ENCODE measurements around the gene COL18A1. TPM values are rescaled to one million over a fixed set of nuclear protein-coding genes. Genes with fewer than 3 reads are reported as not detected.

COL18A1 gene
- total and polyA plus RNA-seq, 4 donors, result 44.9 to 308 (median 232) TPM

DNA sequence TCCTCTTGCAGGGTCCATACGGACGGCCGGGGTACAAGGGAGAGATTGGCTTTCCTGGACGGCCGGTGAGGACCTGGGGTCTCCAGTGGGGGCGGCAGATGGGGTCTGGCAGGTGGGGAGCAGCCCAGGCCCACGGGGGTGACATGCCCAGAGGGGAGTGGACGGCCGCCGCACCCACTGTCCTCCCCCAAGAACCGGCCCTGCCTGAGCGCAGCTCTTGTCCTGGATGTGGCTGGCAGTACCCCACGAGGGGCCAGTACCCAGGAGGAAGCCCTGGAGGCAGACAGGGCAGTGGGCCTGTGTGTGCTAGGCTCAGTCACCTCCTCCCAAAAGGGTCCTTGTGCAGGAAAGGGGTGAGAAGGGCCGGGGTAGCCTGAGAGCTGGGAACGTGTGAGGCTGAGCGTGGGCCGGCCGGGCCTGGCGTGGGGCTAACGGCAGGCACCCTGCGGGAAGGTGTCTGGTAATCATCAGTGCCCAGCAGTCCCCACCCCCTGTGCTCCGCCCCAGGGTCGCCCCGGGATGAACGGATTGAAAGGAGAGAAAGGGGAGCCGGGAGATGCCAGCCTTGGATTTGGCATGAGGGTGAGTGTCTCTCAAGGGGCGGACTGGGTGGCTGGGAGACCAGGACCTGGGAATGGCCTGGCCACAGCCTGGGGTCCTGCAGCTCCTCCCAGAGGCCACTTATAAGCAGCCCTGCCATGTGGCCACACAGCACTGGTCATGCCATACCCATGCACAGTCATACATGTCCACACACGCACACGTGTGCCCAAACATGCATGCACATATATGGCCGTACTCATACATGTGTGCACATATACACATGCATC lies 90.1 kb downstream of the COL18A1 start (continued):
- TF ChIP-seq, protein P1, sequence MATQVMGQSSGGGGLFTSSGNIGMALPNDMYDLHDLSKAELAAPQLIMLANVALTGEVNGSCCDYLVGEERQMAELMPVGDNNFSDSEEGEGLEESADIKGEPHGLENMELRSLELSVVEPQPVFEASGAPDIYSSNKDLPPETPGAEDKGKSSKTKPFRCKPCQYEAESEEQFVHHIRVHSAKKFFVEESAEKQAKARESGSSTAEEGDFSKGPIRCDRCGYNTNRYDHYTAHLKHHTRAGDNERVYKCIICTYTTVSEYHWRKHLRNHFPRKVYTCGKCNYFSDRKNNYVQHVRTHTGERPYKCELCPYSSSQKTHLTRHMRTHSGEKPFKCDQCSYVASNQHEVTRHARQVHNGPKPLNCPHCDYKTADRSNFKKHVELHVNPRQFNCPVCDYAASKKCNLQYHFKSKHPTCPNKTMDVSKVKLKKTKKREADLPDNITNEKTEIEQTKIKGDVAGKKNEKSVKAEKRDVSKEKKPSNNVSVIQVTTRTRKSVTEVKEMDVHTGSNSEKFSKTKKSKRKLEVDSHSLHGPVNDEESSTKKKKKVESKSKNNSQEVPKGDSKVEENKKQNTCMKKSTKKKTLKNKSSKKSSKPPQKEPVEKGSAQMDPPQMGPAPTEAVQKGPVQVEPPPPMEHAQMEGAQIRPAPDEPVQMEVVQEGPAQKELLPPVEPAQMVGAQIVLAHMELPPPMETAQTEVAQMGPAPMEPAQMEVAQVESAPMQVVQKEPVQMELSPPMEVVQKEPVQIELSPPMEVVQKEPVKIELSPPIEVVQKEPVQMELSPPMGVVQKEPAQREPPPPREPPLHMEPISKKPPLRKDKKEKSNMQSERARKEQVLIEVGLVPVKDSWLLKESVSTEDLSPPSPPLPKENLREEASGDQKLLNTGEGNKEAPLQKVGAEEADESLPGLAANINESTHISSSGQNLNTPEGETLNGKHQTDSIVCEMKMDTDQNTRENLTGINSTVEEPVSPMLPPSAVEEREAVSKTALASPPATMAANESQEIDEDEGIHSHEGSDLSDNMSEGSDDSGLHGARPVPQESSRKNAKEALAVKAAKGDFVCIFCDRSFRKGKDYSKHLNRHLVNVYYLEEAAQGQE (IDR thresholded peaks at IDR 0.05), result no peak
- TF ChIP-seq YY1 (IDR thresholded peaks at IDR 0.05) (no peak), GABPA (IDR thresholded peaks at IDR 0.05 in 1 of 2, conservative IDR thresholded peaks at IDR 0.05 in 1 of 2) (no peak)

DNA sequence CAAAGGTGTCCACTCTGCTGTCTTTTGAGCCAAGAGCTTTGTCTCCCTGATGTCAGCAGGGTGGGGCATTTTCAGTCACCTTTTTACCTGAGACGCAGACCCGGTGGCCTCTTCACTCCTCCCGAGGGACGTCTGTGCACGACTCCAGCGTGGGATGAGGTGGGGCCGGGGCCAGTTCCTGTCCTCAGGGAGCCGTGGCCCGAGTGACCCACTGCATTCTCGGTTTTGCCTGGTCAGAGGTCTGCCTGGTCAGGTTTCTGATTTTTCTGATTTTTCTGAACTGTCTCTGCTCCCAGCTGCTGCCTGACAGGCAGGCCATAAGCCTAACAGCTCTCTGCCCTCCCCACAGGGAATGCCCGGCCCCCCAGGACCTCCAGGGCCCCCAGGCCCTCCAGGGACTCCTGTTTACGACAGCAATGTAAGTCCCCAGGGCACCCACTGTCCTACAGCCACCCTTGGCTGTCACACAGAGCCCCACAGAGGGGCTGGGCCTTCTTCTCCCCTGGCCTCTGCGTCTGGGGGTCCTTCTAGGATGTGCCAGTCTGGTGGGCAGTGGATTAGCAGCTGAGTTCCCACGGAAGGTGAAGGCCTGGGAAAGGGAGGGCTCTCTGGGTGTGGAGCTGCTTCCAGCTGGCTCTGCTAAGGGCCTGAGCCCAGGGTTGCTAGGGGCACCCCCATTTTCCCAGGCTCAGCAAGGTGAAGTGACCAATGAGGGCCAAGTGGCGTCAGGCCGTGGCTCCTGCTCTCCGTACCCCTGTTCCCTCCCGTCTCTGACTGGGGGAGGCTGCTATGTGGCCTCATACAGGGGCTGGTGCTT lies 91.4 kb downstream of the COL18A1 start:
- peaks cover 23 to 72% (median 35%) of the 10 kb centered on the region in 4 donors for H3K36me3 ChIP-seq (ENCODE audit: control insufficient read depth in 4 of 4, insufficient read depth in 3 of 4, low read depth in 1 of 4, low read length in 3 of 4)
- WGBS, result 92% methylated on average over 18 of the region's 18 CpGs
- no peak for TF ChIP-seq RXRA (IDR thresholded peaks at IDR 0.05)
- no peak for TF ChIP-seq RAD21 (IDR thresholded peaks at IDR 0.05)
- TF ChIP-seq FOXA1 (IDR thresholded peaks at IDR 0.05), result no peak
- TF ChIP-seq HNF4G (IDR thresholded peaks at IDR 0.05), result no peak
- TF ChIP-seq GABPA (IDR thresholded peaks at IDR 0.05 in 1 of 2, conservative IDR thresholded peaks at IDR 0.05 in 1 of 2), result no peak
- TF ChIP-seq, protein P1 (IDR thresholded peaks at IDR 0.05), result no peak
- TF ChIP-seq NR2F2 (IDR thresholded peaks at IDR 0.05), result no peak
- no peak for TF ChIP-seq FOXA2 (IDR thresholded peaks at IDR 0.05)
- TF ChIP-seq HNF4A (conservative IDR thresholded peaks at IDR 0.05), result no peak
- TF ChIP-seq, protein P2, sequence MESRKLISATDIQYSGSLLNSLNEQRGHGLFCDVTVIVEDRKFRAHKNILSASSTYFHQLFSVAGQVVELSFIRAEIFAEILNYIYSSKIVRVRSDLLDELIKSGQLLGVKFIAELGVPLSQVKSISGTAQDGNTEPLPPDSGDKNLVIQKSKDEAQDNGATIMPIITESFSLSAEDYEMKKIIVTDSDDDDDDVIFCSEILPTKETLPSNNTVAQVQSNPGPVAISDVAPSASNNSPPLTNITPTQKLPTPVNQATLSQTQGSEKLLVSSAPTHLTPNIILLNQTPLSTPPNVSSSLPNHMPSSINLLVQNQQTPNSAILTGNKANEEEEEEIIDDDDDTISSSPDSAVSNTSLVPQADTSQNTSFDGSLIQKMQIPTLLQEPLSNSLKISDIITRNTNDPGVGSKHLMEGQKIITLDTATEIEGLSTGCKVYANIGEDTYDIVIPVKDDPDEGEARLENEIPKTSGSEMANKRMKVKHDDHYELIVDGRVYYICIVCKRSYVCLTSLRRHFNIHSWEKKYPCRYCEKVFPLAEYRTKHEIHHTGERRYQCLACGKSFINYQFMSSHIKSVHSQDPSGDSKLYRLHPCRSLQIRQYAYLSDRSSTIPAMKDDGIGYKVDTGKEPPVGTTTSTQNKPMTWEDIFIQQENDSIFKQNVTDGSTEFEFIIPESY (IDR thresholded peaks at IDR 0.05), result no peak
- TF ChIP-seq, protein P3, sequence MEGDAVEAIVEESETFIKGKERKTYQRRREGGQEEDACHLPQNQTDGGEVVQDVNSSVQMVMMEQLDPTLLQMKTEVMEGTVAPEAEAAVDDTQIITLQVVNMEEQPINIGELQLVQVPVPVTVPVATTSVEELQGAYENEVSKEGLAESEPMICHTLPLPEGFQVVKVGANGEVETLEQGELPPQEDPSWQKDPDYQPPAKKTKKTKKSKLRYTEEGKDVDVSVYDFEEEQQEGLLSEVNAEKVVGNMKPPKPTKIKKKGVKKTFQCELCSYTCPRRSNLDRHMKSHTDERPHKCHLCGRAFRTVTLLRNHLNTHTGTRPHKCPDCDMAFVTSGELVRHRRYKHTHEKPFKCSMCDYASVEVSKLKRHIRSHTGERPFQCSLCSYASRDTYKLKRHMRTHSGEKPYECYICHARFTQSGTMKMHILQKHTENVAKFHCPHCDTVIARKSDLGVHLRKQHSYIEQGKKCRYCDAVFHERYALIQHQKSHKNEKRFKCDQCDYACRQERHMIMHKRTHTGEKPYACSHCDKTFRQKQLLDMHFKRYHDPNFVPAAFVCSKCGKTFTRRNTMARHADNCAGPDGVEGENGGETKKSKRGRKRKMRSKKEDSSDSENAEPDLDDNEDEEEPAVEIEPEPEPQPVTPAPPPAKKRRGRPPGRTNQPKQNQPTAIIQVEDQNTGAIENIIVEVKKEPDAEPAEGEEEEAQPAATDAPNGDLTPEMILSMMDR (IDR thresholded peaks at IDR 0.05; ENCODE audit: low read depth, low read length, missing input control), result no peak
- no peak for TF ChIP-seq SP1 (IDR thresholded peaks at IDR 0.05)
- no peak for TF ChIP-seq EGR1 (IDR thresholded peaks at IDR 0.05; ENCODE audit: low read depth in 2 of 2)
- TF ChIP-seq, protein P4, sequence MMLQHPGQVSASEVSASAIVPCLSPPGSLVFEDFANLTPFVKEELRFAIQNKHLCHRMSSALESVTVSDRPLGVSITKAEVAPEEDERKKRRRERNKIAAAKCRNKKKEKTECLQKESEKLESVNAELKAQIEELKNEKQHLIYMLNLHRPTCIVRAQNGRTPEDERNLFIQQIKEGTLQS (IDR thresholded peaks at IDR 0.05), result no peak
- no peak for TF ChIP-seq YY1 (IDR thresholded peaks at IDR 0.05)
- TF ChIP-seq, protein P5, sequence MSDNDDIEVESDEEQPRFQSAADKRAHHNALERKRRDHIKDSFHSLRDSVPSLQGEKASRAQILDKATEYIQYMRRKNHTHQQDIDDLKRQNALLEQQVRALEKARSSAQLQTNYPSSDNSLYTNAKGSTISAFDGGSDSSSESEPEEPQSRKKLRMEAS (IDR thresholded peaks at IDR 0.05), result no peak
- no peak for TF ChIP-seq JUND (IDR thresholded peaks at IDR 0.05)
- no peak for TF ChIP-seq TAF1 (conservative IDR thresholded peaks at IDR 0.05)
- H3K9me3 ChIP-seq (ENCODE audit: control insufficient read depth in 4 of 4, low read length in 3 of 4), result no peaks in the 10 kb centered on the region
- no peaks in the 10 kb centered on the region for H3K27me3 ChIP-seq (ENCODE audit: control insufficient read depth in 4 of 4, insufficient read depth in 4 of 4, low read length in 3 of 4)
- H3K9ac ChIP-seq (ENCODE audit: low read depth in 1 of 2, low read length in 2 of 2), result no peak overlapping the region
- H3K4me3 ChIP-seq (ENCODE audit: low read depth in 1 of 3, low read length in 3 of 3), result no peak overlapping the region
- H3K27ac ChIP-seq (ENCODE audit: low read depth in 1 of 2, low read length in 2 of 2), result no peak overlapping the region
- no peak for DNase-seq (ENCODE audit: low spot score)
- no peaks in the 10 kb centered on the region for H3K4me1 ChIP-seq (ENCODE audit: control insufficient read depth in 4 of 4, insufficient read depth in 4 of 4, low read length in 3 of 4)

All from liver (tissue), 9 donors.